Astrocyte (in vitro differentiated cells and primary cell): ENCODE data around the gene WBP1. TPM values are rescaled to one million over a fixed set of nuclear protein-coding genes. Genes with fewer than 3 reads are reported as not detected.

ENCODE experiments used
- DNase-seq: peaks from one replicate; pipeline ENCODE4 v3.0.0-alpha.2; 2010; ENCODE audit warnings: low read depth
- FAIRE-seq: peaks from 2 replicates; lab custom pipeline; 2011; peaks lifted over from hg19 to GRCh38; lab: Jason Lieb, UNC
- H2AFZ ChIP-seq: 2 replicates; pipeline ENCODE4 v1.6.0; 2012; ENCODE audit warnings: low read depth, low read length, inconsistent platforms
- H3K27ac ChIP-seq: 2 replicates; pipeline ENCODE4 v1.5.1; 2011; ENCODE audit warnings: low read depth, low read length, inconsistent platforms
- H3K27me3 ChIP-seq: 2 replicates; pipeline ENCODE4 v1.6.0; 2011; ENCODE audit warnings: low read length, inconsistent platforms; ENCODE audit not compliant: insufficient read depth
- H3K36me3 ChIP-seq: 2 replicates; pipeline ENCODE4 v1.5.1; 2011; ENCODE audit warnings: low read length, inconsistent platforms; ENCODE audit not compliant: insufficient read depth
- H3K4me1 ChIP-seq: 2 replicates; pipeline ENCODE4 v1.5.1; 2011; ENCODE audit warnings: low read length, inconsistent platforms; ENCODE audit not compliant: insufficient read depth
- H3K4me2 ChIP-seq: 2 replicates; pipeline ENCODE4 v1.6.0; 2012; ENCODE audit warnings: low read length, inconsistent platforms
- H3K4me3 ChIP-seq: 2 replicates; pipeline ENCODE4 v1.5.1; 2011; ENCODE audit warnings: low read depth, mild to moderate bottlenecking, low read length, inconsistent platforms; ENCODE audit not compliant: insufficient read depth
- H3K79me2 ChIP-seq: 2 replicates; pipeline ENCODE4 v1.6.0; 2012; ENCODE audit warnings: mild to moderate bottlenecking, low read length, inconsistent platforms; ENCODE audit not compliant: insufficient read depth
- H3K9ac ChIP-seq: 2 replicates; pipeline ENCODE4 v1.6.0; 2012; ENCODE audit warnings: mild to moderate bottlenecking, low read length, inconsistent platforms
- H3K9me3 ChIP-seq: 2 replicates; pipeline ENCODE4 v1.5.1; 2012; ENCODE audit warnings: low read depth, mild to moderate bottlenecking, low read length, inconsistent platforms; ENCODE audit not compliant: insufficient read depth
- H4K20me1 ChIP-seq: 2 replicates; pipeline ENCODE4 v1.6.0; 2012; ENCODE audit warnings: low read length, inconsistent platforms; ENCODE audit not compliant: insufficient read depth
- H3K27ac Mint-ChIP-seq: one replicate; pipeline ENCODE4 v1.8.0; 2021; ENCODE audit warnings: mild to moderate bottlenecking, mixed read lengths; ENCODE audit not compliant: unreplicated experiment
- H3K27me3 Mint-ChIP-seq: one replicate; pipeline ENCODE4 v1.8.0; 2021; ENCODE audit warnings: low read depth, mixed read lengths; ENCODE audit not compliant: unreplicated experiment
- H3K36me3 Mint-ChIP-seq: one replicate; pipeline ENCODE4 v1.8.0; 2021; ENCODE audit warnings: low read depth, mixed read lengths; ENCODE audit not compliant: unreplicated experiment
- H3K4me1 Mint-ChIP-seq: one replicate; pipeline ENCODE4 v1.8.0; 2021; ENCODE audit warnings: low read depth, mixed read lengths; ENCODE audit not compliant: unreplicated experiment
- H3K4me3 Mint-ChIP-seq: one replicate; pipeline ENCODE4 v1.8.0; 2021; ENCODE audit warnings: mild to moderate bottlenecking, moderate library complexity, mixed read lengths; ENCODE audit not compliant: unreplicated experiment
- H3K9me3 Mint-ChIP-seq: one replicate; pipeline ENCODE4 v1.8.0; 2021; ENCODE audit warnings: mild to moderate bottlenecking, mixed read lengths; ENCODE audit not compliant: unreplicated experiment
- EZH2 ChIP-seq: IDR thresholded peaks from 2 replicates; pipeline ENCODE4 v1.6.1; 2012; ENCODE audit warnings: mild to moderate bottlenecking, low read length, inconsistent platforms; ENCODE audit not compliant: insufficient read depth
- total RNA-seq: library from RNA; stranded (reverse); gene quantifications from 2 replicates; pipeline ENCODE4 v1.2.1, GENCODE V29; 2021
- TF ChIP-seq, protein P1 (sequence below): IDR thresholded peaks from 2 replicates; pipeline ENCODE4 v1.5.1; 2011; ENCODE audit warnings: low read depth, mild to moderate bottlenecking, inconsistent platforms, low read length, moderate library complexity; ENCODE audit not compliant: insufficient read depth

The WBP1 gene
- total RNA-seq, 1 donor from 2014 or later = 56.4 TPM

DNA sequence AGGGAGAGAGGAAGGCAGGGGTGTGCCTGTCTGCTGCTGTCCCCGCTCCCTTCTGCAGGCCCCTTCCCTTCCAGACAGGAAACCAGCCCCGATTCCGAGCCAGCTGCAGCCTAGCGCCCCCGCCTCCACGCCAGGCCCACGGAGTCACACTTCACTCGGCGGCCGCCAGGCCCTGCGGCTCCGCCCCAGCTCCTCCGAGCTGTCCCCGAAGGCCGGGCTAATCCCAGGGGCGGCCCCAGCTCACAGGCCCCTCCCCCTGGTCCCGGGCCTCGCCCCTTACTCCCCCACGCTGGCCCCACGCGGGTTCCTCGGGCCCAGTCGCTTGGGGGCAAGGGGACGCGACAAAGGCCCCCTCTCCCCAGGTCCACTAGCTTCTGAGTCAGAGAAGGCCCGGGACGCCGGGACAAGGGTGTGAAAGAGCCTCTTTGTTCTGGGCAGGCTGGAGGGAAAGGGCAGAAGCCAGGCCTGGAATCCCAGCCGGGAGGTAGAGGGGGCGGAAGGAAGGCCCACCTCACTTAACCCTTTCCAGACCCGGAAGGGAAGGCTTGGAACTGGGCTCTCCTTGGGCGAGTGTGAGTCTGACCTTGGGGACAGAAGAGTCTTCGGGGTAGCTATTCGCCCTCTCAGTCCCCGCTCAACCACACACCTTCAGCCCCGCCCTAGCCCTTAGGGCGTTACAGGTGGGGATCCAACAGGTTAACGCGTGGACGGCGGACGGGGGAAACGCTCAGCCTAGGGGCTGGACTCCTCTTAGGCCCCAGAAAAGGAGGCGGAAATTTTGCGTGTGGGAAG is 17.7 kb upstream of the WBP1 start:
- H3K27ac Mint-ChIP-seq = peak overlapping the region; percentile 88
- H3K4me2 ChIP-seq = peak overlapping the region; percentile 96
- peaks cover 30% of the 10 kb centered on the region for H3K79me2 ChIP-seq
- H3K27ac ChIP-seq = peak overlapping the region; percentile 27
- no peak for FAIRE-seq
- TF ChIP-seq, protein P1, sequence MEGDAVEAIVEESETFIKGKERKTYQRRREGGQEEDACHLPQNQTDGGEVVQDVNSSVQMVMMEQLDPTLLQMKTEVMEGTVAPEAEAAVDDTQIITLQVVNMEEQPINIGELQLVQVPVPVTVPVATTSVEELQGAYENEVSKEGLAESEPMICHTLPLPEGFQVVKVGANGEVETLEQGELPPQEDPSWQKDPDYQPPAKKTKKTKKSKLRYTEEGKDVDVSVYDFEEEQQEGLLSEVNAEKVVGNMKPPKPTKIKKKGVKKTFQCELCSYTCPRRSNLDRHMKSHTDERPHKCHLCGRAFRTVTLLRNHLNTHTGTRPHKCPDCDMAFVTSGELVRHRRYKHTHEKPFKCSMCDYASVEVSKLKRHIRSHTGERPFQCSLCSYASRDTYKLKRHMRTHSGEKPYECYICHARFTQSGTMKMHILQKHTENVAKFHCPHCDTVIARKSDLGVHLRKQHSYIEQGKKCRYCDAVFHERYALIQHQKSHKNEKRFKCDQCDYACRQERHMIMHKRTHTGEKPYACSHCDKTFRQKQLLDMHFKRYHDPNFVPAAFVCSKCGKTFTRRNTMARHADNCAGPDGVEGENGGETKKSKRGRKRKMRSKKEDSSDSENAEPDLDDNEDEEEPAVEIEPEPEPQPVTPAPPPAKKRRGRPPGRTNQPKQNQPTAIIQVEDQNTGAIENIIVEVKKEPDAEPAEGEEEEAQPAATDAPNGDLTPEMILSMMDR = no peak
- TF ChIP-seq EZH2 = no peak
- H3K4me1 Mint-ChIP-seq = peaks cover 34% of the 10 kb centered on the region
- peak; percentile 64 for DNase-seq
- peak overlapping the region; percentile 90 for H3K4me3 Mint-ChIP-seq
- no peaks in the 10 kb centered on the region for H3K36me3 ChIP-seq
- peaks cover 1% of the 10 kb centered on the region for H3K27me3 Mint-ChIP-seq
- H3K9ac ChIP-seq = peak overlapping the region; percentile 81
- H3K4me3 ChIP-seq = peak overlapping the region; percentile 75
- peaks cover 30% of the 10 kb centered on the region for H4K20me1 ChIP-seq
- no peaks in the 10 kb centered on the region for H3K9me3 ChIP-seq
- H3K36me3 Mint-ChIP-seq = peaks cover 4% of the 10 kb centered on the region
- H3K9me3 Mint-ChIP-seq = no peaks in the 10 kb centered on the region
- peak overlapping the region; percentile 80 for H2AFZ ChIP-seq
- H3K27me3 ChIP-seq = peaks cover 10% of the 10 kb centered on the region
- H3K4me1 ChIP-seq = peaks cover 50% of the 10 kb centered on the region

DNA sequence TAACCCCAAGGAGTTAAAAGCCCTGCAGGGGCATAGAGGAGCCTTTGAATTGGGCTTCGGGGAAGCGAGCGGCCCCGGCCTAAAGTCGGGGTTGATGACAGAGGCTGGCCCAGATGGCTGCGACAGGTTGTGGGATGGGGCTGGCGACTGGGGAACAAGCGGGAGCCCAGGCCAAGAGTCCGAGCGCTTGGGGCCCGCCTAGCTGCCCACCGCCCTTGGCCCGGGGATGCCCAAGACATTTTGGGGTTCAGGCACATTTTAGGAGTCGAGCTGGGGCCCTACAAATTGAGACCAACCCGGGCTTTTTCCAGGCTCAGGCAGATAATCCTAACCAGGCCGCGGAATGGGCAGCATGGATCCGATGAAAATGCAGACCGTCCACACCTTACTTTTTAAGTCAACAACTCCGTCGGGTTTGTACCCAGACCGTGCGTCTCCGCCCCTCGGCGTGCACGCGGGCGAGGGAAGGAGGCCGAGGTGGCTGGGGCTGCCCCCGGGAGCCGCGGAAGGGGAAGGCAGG is 17.0 kb upstream of the WBP1 start:
- H4K20me1 ChIP-seq = peaks cover 28% of the 10 kb centered on the region
- DNase-seq (no peak), FAIRE-seq (no peak)
- peak overlapping the region; percentile 58 for H3K27ac Mint-ChIP-seq
- H3K27ac ChIP-seq = no peak overlapping the region
- H3K4me3 Mint-ChIP-seq = peak overlapping the region; percentile 87
- H3K4me1 Mint-ChIP-seq = peaks cover 32% of the 10 kb centered on the region
- no peak overlapping the region for H3K4me3 ChIP-seq
- no peaks in the 10 kb centered on the region for H3K9me3 ChIP-seq
- peaks cover 10% of the 10 kb centered on the region for H3K27me3 ChIP-seq
- H2AFZ ChIP-seq = peak overlapping the region; percentile 80
- peak overlapping the region; percentile 96 for H3K4me2 ChIP-seq
- H3K79me2 ChIP-seq = peaks cover 30% of the 10 kb centered on the region
- no peaks in the 10 kb centered on the region for H3K9me3 Mint-ChIP-seq
- peaks cover 50% of the 10 kb centered on the region for H3K4me1 ChIP-seq
- peaks cover 2% of the 10 kb centered on the region for H3K36me3 Mint-ChIP-seq
- H3K36me3 ChIP-seq = no peaks in the 10 kb centered on the region
- no peak overlapping the region for H3K9ac ChIP-seq
- TF ChIP-seq, protein P1 = no peak
- no peak for TF ChIP-seq EZH2
- peaks cover 1% of the 10 kb centered on the region for H3K27me3 Mint-ChIP-seq
